ENCODE data around the gene HDAC1.

Gene HDAC1

GRCh38 chr1:32336591-32336932 is 44.7 kb downstream of the HDAC1 start:
- TF ChIP-seq, protein P1, sequence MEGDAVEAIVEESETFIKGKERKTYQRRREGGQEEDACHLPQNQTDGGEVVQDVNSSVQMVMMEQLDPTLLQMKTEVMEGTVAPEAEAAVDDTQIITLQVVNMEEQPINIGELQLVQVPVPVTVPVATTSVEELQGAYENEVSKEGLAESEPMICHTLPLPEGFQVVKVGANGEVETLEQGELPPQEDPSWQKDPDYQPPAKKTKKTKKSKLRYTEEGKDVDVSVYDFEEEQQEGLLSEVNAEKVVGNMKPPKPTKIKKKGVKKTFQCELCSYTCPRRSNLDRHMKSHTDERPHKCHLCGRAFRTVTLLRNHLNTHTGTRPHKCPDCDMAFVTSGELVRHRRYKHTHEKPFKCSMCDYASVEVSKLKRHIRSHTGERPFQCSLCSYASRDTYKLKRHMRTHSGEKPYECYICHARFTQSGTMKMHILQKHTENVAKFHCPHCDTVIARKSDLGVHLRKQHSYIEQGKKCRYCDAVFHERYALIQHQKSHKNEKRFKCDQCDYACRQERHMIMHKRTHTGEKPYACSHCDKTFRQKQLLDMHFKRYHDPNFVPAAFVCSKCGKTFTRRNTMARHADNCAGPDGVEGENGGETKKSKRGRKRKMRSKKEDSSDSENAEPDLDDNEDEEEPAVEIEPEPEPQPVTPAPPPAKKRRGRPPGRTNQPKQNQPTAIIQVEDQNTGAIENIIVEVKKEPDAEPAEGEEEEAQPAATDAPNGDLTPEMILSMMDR (conservative IDR thresholded peaks at IDR 0.05; ENCODE audit: low read depth, low read length) = no peak
- DNase-seq (ENCODE audit: low read depth) = no peak
- H3K4me3 ChIP-seq (ENCODE audit: low read depth, low read length) = peak overlapping the region; percentile 70

- H3K4me3 ChIP-seq (ENCODE audit: low read depth, low read length) = no peak overlapping the region
- peak; percentile 75 for DNase-seq (ENCODE audit: low read depth)
- TF ChIP-seq, protein P1 (conservative IDR thresholded peaks at IDR 0.05; ENCODE audit: low read depth, low read length) = no peak
Measured at GRCh38 chr1:32336963-32337675, 45.2 kb downstream of the HDAC1 start.

GRCh38 chr1:32337855-32338636 is 46.2 kb downstream of the HDAC1 start:
- TF ChIP-seq, protein P1 (conservative IDR thresholded peaks at IDR 0.05; ENCODE audit: low read depth, low read length) = no peak
- DNase-seq (ENCODE audit: low read depth) = no peak
- no peak overlapping the region for H3K4me3 ChIP-seq (ENCODE audit: low read depth, low read length)

DNA sequence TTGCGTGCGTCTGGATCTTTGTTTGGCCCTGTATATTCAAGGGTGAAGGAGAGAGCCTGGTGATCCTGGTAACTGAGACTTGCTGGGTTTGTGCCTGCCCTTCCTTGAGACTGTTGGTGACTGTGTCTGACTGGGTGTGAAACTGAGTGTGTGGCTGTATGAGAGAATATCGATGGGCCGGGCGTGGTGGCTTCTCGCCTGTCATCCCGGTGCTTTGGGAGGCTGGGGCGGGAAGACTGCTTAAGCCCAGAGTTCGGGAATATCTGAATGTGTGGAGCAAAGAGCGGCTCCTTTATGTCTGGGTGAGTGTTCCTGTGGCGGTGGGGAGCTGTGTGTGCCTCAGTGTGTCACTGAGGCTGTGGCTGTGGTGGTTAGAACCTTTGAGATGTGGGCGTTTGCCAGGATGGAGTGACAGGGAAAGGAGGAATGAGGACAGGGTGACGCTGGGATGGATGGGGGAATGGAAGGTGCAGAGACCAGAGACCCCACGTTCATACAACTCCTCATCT is 46.8 kb downstream of the HDAC1 start:
- TF ChIP-seq, protein P1 (conservative IDR thresholded peaks at IDR 0.05; ENCODE audit: low read depth, low read length) = no peak
- H3K4me3 ChIP-seq (ENCODE audit: low read depth, low read length) = no peak overlapping the region

DNA sequence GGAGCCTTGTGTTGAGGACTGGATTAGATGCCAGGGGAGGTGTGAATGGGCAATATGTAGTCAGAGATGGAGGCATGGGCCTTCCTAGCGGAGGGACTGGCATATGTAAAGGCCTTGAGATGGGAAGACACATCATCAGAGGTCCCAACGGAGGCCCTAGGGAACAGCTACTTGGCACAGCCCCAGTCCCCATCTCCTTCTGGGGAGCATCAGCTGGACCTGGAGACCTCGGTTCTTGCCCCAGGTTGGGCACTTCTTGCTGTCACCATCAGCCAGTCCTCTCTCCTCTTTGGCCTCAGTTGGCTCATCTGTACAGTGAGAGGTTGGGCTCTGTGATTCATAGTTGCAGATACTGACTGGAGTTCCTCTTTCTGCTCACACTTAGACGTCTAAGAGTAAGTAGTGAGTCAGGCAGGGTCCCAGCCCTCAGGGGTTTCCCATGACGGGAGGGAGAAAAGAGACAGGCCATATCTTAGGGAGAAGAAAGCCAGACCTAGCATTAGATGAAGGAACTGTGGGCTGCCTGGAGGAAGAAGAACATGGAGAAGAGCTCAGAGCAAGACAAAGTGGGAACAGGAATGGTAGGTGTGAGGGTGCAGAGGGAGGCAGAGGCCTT is 47.6 kb downstream of the HDAC1 start:
- TF ChIP-seq, protein P1 (conservative IDR thresholded peaks at IDR 0.05; ENCODE audit: low read depth, low read length) = no peak
- H3K4me3 ChIP-seq (ENCODE audit: low read depth, low read length) = no peak overlapping the region
- peak; percentile 67 for DNase-seq (ENCODE audit: low read depth)

More for the DNA sequence above, 46.8 kb downstream of the HDAC1 start:
- no peak for DNase-seq (ENCODE audit: low read depth)

GRCh38 chr1:32341186-32341757 is 49.4 kb downstream of the HDAC1 start:
- TF ChIP-seq, protein P1 (conservative IDR thresholded peaks at IDR 0.05; ENCODE audit: low read depth, low read length) = no peak
- H3K4me3 ChIP-seq (ENCODE audit: low read depth, low read length) = no peak overlapping the region
- no peak for DNase-seq (ENCODE audit: low read depth)

Measured in choroid plexus epithelial cell (primary cell).